Hepatocyte (in vitro differentiated cells): ENCODE measurements around the gene RAB3D. TPM values are rescaled to one million over a fixed set of nuclear protein-coding genes. Genes with fewer than 3 reads are reported as not detected.

Experiments used
- DNase-seq: peaks from one replicate; pipeline ENCODE4 v3.0.0-alpha.2; 2016; ENCODE audit warnings: low spot score
- H2AFZ ChIP-seq: fragments of 200-600 bp; sonication (generic); 2 replicates; pipeline ENCODE4 v1.6.0; 2016; ENCODE audit warnings: antibody characterized with exemption, mild to moderate bottlenecking
- H3K27ac ChIP-seq: fragments of 200-600 bp; sonication (generic); 2 replicates; pipeline ENCODE4 v1.5.1; 2016; ENCODE audit warnings: mild to moderate bottlenecking
- H3K27me3 ChIP-seq: fragments of 200-600 bp; sonication (generic); 2 replicates; pipeline ENCODE4 v1.6.1; 2016
- H3K36me3 ChIP-seq: fragments of 200-600 bp; sonication (generic); replicated peaks from 2 replicates; pipeline ENCODE4 v1.5.1; 2016; ENCODE audit warnings: low read depth; ENCODE audit not compliant: insufficient read depth
- H3K4me1 ChIP-seq: fragments of 200-600 bp; sonication (generic); 2 replicates; pipeline ENCODE4 v1.5.1; 2016; ENCODE audit warnings: mild to moderate bottlenecking, moderate library complexity; ENCODE audit not compliant: insufficient read depth
- H3K4me2 ChIP-seq: fragments of 200-600 bp; sonication (generic); 2 replicates; pipeline ENCODE4 v1.6.0; 2016
- H3K4me3 ChIP-seq: fragments of 200-600 bp; sonication (generic); 2 replicates; pipeline ENCODE4 v1.5.1; 2016; ENCODE audit warnings: mild to moderate bottlenecking
- H3K79me2 ChIP-seq: fragments of 200-600 bp; sonication (generic); 2 replicates; pipeline ENCODE4 v1.6.0; 2017; ENCODE audit warnings: mild to moderate bottlenecking
- H3K9me2 ChIP-seq: fragments of 200-600 bp; sonication (generic); replicated peaks from 2 replicates; pipeline ENCODE4 v1.6.0; 2017; ENCODE audit warnings: mild to moderate bottlenecking; ENCODE audit not compliant: insufficient read depth
- H3K9me3 ChIP-seq: fragments of 200-600 bp; sonication (generic); 2 replicates; pipeline ENCODE4 v1.5.1; 2016; ENCODE audit warnings: low read depth, mild to moderate bottlenecking
- H4K20me1 ChIP-seq: fragments of 200-600 bp; sonication (generic); 2 replicates; pipeline ENCODE4 v1.6.0; 2016; ENCODE audit warnings: mild to moderate bottlenecking; ENCODE audit not compliant: insufficient read depth, poor library complexity, severe bottlenecking
- EZH2 ChIP-seq: fragments of 200-600 bp; sonication (generic); IDR thresholded peaks from 2 replicates; pipeline ENCODE4 v1.6.1; 2016; ENCODE audit warnings: antibody characterized with exemption, mild to moderate bottlenecking, borderline replicate concordance
- EZH2phosphoT487 ChIP-seq: fragments of 200-600 bp; sonication (generic); IDR thresholded peaks from one replicate; pipeline ENCODE4 v1.6.1; 2018; ENCODE audit warnings: antibody characterized with exemption, mild to moderate bottlenecking, low read depth, moderate library complexity; ENCODE audit not compliant: unreplicated experiment, severe bottlenecking
- WGBS: methylation state at CpG from one replicate; pipeline ENCODE4 v1.1.6; 2016; ENCODE audit warnings: low lambda C conversion rate; ENCODE audit errors: missing lambda C conversion rate; 5-methylcytosine and 5-hydroxymethylcytosine counted together
- polyA plus RNA-seq: library from polyadenylated mRNA; unstranded; fragments of >200 nt; fragmentation: Nextera tagmentation; extraction: Ambion mirVana; gene quantifications from 2 replicates; pipeline ENCODE4 v1.2.1, GENCODE V29; 2016
- total RNA-seq: library from RNA; depleted of rRNA; stranded (reverse); fragments of >200 nt; gene quantifications from 2 replicates; pipeline ENCODE4 v1.2.3, GENCODE V29; 2014
- TF ChIP-seq, protein P1 (sequence below): fragments of 200-600 bp; sonication (generic); IDR thresholded peaks from 2 replicates; pipeline ENCODE4 v1.5.1; 2016; ENCODE audit warnings: antibody characterized with exemption, mild to moderate bottlenecking; ENCODE audit not compliant: poor library complexity

Gene RAB3D
- total RNA-seq (63.7 and 71.6 TPM in 2 replicates), polyA plus RNA-seq (27.3 and 32.6 TPM in 2 replicates)

DNA sequence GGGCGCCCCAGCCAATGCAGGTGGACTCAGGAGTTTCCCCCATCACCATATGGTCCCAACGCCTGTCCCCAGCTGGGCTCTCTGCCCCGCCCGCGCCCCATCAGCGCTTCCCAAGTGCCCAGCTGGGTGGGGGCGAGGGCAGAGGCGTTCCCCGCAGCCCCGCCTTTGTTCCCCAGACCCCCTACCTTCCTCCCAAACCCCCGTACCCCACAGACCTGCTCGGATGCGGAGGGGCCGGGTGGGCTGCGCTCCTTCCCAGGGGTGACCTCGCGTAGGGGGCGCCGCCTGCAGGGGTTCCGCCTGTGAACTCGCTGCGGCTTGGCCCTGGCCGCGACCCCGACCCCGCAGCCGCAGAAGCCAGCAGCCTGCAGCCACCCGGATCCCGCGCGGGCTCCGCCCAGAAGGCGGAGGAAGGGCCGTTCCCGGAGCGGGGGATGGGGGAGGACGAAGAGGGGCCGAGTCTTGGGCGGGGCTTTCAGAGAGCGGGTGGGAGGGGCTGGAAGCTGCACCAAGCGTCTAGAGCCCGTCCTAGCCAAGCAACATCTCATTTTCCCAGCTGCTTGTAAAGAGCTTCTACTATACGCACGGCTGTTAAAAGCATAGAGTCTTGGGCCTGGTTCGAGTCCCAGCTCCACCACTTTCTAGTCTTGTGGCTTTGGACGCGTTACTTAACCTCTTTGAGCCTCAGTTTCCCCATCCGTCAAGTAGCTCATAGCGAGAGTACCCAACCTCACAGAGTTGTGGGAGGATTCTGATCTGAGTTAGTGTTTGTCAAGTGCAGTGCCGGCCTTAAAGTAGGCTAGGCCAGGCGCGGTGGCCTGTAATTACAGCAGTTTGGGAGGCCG, at the start of gene RAB3D:
Gene RAB3D (minus strand): TSS at position 404 of the 845 bp plus-strand sequence. CDS start 2,258 bp downstream, outside the sequence.
- Histone ChIP-seq H3K27me3 (no peaks in the 10 kb centered on the region), H3K4me3 (peak within 1 kb of the TSS; percentile 93), H3K79me2 (peaks cover 46% of the 10 kb centered on the region), H2AFZ (peak within 1 kb of the TSS; percentile 58), H3K9me3 (no peaks in the 10 kb centered on the region), H3K27ac (peak within 1 kb of the TSS; percentile 83), H3K9me2 (no peaks in the 10 kb centered on the region), H3K4me1 (peaks cover 5% of the 10 kb centered on the region), H3K4me2 (peak within 1 kb of the TSS; percentile 89), H4K20me1 (peaks cover 4% of the 10 kb centered on the region), H3K36me3 (no peaks in the 10 kb centered on the region)
- WGBS, result 12% methylated on average over 43 of the region's 53 CpGs
- no peak for TF ChIP-seq EZH2phosphoT487
- no peak for TF ChIP-seq EZH2
- TF ChIP-seq, protein P1, sequence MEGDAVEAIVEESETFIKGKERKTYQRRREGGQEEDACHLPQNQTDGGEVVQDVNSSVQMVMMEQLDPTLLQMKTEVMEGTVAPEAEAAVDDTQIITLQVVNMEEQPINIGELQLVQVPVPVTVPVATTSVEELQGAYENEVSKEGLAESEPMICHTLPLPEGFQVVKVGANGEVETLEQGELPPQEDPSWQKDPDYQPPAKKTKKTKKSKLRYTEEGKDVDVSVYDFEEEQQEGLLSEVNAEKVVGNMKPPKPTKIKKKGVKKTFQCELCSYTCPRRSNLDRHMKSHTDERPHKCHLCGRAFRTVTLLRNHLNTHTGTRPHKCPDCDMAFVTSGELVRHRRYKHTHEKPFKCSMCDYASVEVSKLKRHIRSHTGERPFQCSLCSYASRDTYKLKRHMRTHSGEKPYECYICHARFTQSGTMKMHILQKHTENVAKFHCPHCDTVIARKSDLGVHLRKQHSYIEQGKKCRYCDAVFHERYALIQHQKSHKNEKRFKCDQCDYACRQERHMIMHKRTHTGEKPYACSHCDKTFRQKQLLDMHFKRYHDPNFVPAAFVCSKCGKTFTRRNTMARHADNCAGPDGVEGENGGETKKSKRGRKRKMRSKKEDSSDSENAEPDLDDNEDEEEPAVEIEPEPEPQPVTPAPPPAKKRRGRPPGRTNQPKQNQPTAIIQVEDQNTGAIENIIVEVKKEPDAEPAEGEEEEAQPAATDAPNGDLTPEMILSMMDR, result no peak
- peak; percentile 97 for DNase-seq

GRCh38 chr19:11387162-11388034, 47.9 kb upstream of the RAB3D start:
- no peak overlapping the region for H2AFZ ChIP-seq
- no peak for DNase-seq

DNA sequence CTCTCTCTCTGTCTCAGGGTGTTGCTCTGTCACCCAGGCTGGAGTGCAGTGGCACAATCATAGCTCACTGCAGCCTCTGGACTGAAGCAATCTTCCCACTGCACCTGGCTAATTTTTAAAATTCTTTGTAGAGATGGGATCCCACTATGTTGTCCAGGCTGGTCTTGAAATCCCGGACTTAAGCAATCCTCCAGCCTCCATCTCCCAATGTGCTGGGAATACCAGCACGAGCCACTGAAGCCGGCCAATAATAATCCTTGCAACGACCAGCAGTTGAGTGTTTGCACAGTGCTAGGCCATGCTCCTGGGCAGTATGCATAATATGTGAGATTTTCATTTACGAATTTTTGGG, 45.3 kb upstream of the RAB3D start:
- no peaks in the 10 kb centered on the region for H3K9me2 ChIP-seq
- no peaks in the 10 kb centered on the region for H3K9me3 ChIP-seq
- no peak overlapping the region for H2AFZ ChIP-seq
- TF ChIP-seq, protein P1, result no peak
- H4K20me1 ChIP-seq, result no peaks in the 10 kb centered on the region
- no peak overlapping the region for H3K27ac ChIP-seq
- H3K4me1 ChIP-seq, result peaks cover 11% of the 10 kb centered on the region
- DNase-seq, result no peak
- H3K79me2 ChIP-seq, result peaks cover 4% of the 10 kb centered on the region
- H3K27me3 ChIP-seq, result no peaks in the 10 kb centered on the region
- H3K4me2 ChIP-seq, result peak overlapping the region; percentile 82
- no peaks in the 10 kb centered on the region for H3K36me3 ChIP-seq
- 80% methylated on average over 5 of the region's 5 CpGs for WGBS
- no peak overlapping the region for H3K4me3 ChIP-seq

More at GRCh38 chr19:11387162-11388034, 47.9 kb upstream of the RAB3D start:
- Histone ChIP-seq H3K4me1 (peaks cover 5% of the 10 kb centered on the region), H3K27ac (no peak overlapping the region), H3K27me3 (no peaks in the 10 kb centered on the region), H4K20me1 (no peaks in the 10 kb centered on the region), H3K4me2 (no peak overlapping the region), H3K79me2 (peaks cover 4% of the 10 kb centered on the region), H3K9me2 (no peaks in the 10 kb centered on the region), H3K4me3 (no peak overlapping the region), H3K9me3 (no peaks in the 10 kb centered on the region), H3K36me3 (no peaks in the 10 kb centered on the region)
- TF ChIP-seq EZH2phosphoT487 (no peak), EZH2 (no peak)
- TF ChIP-seq, protein P1, result no peak
- 80% methylated on average over 18 of the region's 19 CpGs for WGBS
